D341Med (cell line): ENCODE results near the gene FKBP4.

Source experiments
- DNase-seq: peaks from one replicate; pipeline ENCODE4 v3.0.0; 2012; ENCODE audit warnings: low spot score

FKBP4 gene

DNA sequence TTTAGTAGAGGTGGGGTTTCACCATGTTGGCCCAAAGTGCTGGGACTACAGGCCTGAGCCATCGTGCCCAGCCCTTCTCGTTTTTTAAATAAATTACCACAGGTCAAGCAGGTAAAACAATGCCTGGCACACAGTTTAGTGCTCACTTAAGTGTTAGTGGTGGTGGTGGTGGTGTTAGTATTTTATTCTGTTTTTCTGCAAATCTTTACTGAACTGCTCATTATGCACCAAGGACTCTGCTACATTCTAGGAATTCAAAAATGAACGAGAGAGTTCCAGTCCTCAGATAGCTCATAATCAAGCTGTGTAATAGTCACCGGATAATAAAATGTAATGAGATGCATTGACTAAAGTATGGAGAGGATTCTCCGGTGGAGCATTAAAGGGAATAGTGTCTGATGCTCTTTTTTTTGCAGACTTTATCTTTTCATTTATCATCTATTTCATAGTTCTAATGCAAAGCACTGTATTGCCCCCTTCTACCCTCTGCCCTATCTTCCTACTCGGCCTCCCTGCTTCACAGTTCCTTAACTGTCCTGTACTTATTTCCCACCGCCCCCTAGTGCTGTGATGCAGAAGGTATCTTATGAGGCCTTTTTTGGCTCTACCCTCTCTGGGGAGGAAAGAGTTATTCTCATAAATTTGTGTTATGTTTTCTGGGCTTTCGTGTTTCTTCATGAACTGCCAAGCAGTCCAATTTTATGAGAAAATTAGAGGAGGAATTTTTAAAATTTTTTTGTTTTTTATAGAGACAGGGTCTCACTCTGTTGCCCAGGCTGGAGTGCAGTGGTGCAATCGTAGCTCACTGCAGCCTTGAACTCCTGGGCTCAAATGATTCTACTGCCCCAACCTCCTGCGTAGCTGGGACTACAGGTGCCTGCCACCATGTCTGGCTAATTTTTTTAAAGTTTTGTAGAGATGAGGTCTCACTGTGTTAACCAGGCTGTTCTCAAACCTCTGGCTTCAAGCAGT is 18.7 kb downstream of the FKBP4 start:
- DNase-seq = peak; percentile 69

DNA sequence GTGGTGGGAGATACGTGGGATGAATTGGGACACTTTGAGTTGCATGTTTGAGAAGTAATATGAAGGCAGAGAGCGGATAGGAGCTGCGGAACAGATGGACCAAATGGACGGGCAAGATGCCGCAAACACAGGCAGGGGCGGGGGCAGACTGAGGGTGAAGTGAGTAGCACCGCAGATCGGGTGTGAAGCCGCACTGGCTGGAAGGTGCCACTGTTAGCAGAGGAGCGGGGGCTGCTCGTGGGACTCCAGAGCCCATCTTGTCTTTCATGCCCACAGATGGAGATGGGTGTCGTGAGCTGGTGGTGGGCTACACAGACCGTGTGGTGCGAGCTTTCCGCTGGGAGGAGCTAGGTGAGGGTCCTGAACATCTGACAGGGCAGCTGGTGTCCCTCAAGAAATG is 25.0 kb downstream of the FKBP4 start:
- no peak for DNase-seq

DNA sequence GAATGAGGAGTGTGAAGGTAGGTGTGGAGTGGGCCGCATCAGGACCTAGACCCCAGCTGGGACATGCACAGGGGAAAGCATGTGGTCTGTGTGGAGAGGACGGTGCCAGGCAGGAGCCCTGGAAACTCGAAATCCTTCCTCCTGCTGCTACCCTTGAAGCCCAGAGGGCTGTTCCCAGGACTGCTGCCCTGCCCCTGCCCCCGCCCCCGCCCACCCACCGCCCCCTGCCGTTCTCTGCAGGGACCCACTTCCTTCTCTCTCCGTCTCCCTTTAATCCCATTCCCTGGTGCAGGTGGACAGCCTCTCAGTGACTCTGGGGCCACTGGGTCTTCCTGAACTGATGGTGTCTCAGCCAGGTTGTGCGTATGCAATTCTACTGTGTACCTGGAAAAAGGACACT is 25.7 kb downstream of the FKBP4 start:
- DNase-seq = no peak

DNA sequence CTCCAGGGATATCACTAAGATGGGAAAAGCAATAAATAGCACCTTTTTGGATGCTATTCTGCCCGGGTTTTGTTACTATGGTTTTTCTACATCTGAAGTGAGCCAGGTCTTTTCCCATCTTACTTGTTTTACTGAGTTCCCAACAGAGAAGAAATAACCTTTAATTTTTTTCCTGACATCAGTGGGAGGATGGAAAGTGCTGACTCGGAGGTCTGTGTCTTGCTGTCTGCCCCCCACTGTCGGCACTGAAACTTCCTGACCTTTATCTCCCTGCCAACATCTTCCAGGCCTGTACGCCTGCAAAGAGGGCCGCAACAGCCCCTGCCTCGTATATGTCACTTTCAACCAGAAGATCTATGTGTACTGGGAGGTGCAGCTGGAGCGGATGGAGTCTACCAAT is 28.7 kb downstream of the FKBP4 start:
- no peak for DNase-seq

DNA sequence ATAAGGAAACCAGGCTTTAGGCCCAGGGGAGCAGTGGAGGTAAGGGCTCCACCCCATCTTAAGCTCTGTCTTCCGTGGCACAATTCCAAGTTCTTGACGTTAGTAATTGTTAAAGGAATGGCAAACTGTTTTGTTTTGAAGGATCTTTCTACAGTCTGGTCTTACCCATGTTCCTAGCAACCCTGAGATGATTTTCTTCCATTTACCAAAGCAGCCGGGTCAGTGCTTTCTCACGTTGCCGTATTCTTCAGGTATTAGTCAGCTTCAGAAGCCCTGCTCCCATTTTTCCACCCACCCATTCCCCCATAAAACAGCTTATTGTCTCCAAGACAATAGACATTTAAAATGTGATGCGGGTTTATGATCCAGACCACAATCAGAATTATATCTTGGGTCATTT is 29.8 kb downstream of the FKBP4 start:
- no peak for DNase-seq

DNA sequence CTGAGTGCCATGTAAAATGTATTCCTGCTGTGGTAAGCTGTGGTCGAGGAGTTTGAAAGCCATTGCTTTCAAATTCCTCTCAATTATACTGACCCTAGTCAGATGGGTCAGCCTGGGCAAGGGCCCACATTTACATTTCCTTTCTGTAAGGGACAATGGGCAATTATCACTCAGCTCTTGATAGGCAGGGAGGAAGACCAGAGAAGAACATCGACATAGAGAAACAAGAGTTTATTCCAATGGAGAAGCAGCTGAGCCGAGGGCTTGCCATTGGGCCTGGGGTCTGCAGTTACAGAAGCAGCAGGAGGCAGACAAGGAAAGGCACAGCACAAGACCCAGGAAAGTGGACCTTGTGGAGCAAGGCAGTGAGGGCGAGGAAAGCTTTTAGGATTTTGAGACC is 30.4 kb downstream of the FKBP4 start:
- DNase-seq = no peak

DNA sequence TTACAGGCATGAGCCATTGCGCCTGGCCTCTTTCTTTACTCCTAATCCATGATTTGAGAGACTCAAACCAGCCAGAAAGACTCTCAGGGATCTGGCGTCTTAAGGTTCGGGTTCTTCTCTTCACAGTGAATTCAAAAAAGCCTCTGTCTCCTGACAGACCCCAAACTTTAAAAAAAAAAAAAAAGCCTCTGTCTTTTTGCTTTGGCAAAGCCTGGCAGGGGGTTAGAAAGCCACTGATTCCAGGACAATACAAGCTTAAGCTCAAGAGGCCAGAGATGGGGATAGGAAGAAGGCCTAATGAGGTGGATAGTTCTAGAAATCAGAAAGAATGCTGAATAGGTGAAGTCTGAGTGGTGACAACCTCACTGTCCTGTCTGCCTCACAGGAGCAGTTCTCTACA is 31.3 kb downstream of the FKBP4 start:
- DNase-seq = no peak

DNA sequence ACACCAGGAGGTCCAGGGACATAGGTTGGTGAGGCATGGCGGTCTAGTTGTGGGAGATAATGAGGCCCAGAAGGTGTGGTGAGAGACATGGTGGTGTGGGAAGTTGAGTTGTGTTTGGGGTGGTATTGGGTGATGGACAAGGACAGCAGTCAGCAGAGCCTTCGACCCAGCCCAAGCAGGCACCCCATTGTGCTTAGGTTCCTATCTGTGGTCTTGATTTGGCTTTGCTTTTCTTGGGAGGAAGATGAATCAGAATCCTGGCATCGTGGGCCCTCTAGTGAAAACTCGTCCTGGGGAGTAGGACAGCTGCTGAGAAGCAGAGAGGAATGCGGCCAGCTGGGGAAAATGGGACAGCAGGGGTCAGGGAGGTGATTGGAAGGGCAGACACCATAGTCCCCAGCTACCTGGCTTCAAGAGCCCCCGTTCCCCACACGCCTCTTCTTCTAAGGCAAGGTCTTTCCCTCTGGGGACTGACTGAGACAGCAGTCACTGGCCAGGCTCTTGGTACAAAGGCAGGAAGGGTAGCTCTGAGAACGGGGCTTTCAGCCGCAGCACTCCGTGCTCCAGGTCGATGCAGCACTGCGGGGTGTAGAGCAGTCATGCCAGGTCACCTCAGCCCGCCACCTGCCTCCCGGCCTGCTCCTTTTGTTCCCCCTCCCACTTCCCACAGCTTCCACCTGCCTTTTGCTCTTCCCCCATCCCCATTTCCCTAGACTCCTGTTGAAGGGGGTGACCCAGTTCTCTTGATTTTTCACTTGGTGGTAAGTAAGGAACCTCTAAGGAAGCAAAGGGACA is 32.1 kb downstream of the FKBP4 start:
- no peak for DNase-seq

DNA sequence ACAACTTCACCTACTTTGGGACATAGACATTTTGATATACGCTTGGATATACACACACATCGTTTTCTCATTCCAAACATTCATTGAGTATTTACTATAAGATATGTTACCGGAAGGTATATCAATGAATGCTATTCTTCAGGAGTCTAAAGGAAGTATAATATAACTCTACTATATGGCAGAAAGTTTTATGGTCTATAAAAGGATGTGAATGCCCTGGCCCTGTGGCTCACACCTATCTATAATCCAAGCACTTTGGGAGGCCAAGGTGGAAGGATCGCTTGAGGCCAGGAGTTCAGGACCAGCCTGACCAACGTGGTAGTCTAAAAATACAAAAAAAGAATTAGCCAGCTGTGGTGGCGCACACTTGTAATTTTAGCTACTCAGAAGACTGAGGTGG is 34.5 kb downstream of the FKBP4 start:
- DNase-seq = no peak

DNA sequence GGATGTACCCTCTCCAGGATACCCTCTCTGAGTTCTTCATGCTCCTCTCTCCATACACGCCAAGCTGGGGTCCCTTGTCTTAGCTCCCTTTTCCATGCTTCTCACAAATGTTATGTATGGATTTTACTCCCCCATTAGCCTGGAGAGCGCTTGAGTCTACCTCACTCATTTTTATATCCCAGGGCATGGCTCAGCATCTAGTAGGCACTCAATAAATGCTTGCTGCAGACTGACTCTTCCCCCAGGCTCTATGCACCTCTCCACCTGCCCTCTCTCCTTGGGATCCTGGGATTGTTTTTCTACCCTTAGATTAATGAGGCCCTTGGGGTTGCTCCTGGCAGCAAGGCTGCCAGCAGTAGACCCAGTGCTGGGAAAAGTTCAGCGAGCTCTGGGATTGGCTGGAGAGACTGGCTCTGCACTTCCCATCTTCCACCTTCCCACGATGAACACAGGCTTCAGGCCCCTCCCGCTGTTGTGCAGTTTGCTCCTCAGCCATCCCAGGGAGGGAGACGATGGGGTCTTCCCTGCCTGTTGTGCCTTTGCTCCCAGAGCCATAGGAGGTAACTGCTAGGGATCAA is 37.9 kb downstream of the FKBP4 start:
- no peak for DNase-seq

DNA sequence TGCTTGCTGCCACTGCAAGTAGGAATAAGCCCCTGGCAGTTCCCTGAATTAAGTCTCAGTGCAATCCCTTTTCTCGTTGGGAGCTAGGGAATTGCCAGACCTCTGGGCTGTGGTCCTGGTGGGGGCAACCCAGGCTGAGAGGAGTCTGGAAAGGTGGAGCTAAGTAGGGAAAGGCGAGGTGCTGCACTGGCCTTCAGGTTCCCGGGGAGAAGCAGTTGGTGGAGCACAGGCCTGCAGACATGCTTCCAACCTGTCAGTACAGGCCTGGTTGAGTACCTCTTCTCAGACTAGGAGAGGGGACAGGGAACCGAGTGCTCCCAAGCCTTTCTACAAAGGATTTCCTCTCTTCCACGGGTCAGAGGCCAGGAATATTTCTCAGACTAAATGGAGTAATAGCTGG is 38.6 kb downstream of the FKBP4 start:
- DNase-seq = no peak

DNA sequence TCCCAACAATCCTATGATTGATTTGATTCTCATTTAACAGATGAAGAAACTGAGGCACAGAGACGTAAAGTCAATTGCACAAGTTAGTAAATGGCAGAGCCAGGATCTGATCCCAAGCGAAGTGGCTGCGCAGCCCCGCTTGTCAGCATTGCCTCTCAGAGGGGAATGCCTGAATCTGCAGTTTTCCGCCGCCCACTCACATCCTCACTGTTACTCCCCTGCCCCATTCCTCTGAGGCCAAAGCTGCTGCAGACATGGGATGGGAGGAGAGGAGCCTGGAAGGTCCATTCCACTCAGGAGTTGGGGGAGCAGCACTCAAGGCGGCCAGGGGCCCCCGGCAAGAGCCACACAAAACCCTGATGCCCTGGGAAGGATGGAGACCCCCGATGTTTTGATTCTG is 39.0 kb downstream of the FKBP4 start:
- DNase-seq = no peak

DNA sequence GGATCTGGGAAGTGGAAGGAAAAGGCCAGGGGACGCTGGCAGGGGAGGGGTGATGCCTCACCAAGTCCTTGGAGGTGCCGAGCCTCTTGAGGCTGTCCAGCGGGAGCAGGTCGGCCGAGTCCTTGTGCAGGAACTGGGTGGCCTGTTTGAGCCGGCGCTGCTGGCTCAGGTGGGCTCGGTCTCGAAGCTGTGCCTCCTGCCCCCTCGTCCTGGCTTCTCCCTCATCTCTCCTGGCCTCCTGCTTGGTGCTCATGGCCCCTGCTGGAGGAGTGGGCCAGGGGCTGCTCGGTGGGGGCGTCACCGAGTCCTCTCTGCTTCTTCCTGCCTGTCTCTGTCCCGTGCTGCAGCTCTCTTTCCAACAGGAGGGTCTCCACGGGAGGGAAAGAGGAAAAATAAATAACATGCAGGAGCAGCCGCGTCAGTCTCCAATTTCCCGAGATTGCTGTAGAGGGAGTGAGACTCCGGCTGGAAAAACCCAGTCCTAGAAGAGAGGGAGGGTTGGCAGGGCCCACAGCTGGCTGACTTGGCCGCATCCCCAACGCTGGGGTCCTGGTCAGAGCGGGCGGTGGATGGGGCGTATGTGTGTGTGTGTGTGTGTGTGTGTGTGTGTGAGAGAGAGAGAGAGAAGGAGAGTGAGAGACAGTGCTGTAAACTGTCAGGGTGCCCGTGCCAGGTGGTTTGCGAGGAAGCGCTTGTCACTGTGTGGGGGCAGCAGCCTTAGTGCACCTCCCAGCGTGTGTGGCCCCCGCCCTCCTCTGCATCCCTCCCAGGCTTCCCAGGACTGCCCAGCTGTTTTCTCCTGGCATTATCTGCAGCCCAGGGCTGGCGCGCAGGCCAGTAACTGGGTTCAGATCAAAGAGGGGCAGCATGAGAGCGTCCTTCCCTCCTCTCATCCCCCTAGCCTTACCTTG is 40.1 kb downstream of the FKBP4 start, which contains the start of gene NRIP2:
Gene NRIP2 (minus strand): TSS at position 455 of the 911 bp plus-strand sequence. CDS start 52 bp downstream, at position 403.
- DNase-seq = no peak

DNA sequence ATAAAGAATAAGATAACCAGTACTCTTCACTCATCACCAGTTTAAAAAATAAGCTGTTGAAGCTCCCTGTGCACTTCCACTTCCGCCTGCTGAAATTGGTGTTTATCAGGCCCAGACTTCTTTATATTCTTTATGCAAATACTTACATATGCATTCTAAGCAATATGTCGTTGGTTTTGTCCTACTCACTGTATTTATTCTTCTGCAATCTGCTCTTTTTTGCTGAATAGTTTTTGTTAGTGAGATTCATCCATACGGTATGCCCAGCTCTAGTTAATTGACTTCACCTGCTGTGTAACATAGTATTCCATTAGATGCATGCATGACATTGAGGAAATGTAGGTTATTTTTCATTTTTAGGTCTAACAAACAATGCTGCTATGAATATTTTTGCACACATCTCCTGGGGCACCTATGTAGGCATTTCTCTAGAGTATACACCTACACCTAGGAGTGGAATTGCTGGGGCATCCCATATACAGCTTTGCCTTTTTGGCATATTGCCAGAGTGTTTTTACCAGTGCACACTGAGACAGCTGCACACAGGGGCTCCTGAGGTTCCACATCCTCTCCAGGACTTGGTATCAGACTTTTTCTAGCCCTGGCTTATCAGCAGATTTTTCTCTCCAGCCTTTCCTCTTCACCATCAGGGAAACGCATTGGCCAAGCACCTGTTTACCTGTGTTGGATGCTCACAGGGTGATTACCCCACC is 41.1 kb downstream of the FKBP4 start:
- DNase-seq = no peak

DNA sequence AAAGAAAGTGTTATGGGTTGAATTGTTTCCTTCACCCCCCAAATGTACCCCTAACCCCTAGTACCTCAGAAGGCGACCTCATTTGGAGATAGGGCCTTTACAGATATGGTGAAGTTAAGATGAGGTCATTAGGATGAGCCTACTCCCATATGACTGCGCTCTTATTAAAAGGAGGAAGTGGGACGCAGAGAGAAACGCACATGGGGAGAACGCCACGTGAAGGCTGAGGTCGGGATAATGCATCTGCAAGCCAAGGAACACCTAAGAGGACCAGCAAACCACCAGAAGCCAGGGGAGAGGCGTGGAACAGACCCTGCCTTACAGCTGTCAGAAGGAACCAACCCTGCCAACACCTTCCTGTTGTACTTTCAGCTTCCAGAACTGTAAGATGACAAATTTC is 41.8 kb downstream of the FKBP4 start:
- no peak for DNase-seq

DNA sequence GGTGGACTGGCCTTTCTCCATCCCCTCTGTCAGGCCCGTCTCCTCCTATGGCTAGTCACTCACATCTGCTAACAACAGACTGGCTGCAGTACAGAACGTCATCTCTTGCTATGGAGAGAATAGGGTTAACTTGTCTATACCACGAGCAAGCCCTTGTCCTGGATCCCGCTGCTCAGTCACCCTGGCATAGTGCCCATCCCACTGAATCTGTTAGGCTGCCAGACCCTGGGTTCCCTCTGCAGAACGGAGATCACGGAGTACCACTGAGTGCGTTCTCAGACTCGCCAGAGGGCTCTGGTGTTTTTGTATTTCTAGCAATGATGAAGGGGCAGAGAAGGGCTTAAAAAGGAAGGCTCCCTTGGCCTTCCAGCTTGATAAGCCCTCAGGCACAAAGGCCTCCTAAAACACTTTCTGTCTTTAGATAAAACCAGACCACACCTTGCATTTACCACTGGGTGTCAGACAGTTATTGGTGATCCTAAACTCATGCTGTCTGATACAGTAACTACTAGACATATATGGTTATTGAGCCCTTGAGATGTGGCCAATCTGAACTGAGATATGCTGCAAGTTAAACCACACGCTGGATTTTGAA is 46.4 kb downstream of the FKBP4 start:
- DNase-seq = no peak

DNA sequence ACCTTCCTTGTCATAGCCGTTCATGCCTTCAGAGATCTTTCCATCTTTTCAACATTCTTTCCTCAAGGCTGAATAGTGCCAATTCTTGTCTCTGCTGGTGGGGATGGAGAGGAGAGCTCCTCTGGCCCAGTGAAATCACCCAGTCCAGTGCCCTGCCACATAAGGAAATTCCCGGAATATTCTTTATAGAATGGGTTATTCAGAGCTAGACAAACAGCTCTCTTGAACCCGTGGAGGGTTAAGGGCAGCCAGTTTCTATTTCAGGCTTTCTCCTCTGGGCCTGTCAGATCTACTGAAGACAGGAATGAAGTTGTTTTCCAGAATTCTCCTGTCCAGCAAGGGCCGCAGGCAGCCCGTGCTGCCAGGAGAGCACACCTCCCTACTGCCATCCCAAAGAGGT is 48.2 kb downstream of the FKBP4 start:
- no peak for DNase-seq

DNA sequence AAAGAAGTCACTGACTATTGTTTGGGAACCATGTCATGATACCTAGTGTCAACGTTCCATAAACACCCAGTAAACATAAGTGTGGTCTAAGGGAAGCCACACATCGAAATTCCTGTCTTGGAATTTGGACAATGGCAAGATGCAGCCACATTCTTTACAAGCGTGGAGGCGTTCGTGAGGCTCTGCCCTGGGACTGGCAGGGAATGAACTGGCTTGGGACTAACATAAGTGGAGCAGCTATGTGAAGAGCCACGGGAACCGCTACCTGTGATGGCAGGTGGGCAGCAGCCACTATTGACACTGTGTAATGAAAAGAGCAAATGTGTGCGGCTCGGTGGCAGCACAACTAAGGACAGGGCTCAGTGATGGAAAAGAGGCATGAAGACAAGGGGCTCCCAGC is 50.0 kb downstream of the FKBP4 start:
- DNase-seq = no peak

DNA sequence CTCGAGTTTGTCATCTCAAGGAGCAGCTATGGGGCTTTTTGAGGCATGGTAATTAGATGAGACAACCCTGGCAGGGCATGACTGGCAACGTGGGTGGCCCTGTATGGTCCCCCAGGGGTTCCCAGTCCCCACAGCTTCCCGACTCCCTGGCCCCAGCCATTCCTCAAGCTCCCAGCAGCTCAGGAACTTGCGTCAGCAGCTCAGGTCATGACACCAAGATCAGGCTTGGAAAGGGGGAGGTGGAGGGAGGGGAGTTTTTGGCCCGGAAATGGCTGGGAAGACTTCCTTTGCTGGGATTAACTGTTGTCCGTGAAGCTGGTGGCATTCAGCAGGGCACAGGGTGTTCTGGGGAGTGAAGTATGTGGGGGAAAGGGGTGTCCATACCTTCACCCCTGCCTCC is 50.5 kb downstream of the FKBP4 start:
- no peak for DNase-seq

DNA sequence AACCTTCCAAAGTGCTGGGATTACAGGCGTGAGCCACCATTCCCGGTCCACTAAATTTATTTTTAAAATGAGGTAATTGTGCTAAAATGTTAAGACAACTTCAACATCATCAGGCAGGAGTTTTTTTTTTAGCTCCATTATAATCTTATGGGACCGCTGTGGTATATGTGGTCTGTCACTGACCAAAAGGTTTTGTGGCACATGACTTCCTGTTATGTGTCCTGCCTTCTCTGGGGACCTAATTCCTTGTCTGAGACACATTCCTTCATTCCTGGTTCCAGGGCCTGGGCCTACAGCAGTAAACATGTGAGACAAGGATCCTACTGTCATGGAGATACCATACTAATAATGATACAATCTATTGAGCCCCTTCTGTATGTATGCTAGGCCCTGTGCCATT is 57.2 kb downstream of the FKBP4 start:
- no peak for DNase-seq

DNA sequence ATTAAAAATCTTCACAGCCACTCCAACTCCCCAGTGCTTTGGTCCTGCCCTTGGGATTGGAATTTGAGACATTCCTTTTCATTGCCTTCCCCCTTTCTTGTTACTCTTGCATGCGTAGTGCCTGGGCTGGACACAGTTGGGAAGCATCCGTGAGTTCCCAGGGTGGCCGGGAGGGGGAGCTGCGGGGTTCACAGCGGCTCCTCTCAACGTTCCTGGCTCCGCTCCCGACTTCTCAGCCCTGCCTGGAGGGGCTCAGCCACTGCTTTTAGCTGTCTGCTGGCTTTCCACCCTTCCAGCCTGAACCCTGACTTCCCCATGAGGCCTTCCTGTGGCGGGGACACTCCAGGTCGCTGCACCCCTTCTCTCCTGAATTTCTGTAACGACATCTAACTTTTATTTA is 58.9 kb downstream of the FKBP4 start:
- peak; percentile 95 for DNase-seq
